Tongue (tissue), 2 donors: Measurements from ENCODE around the gene L1CAM. TPM values are rescaled to one million over a fixed set of nuclear protein-coding genes. Genes with fewer than 3 reads are reported as not detected.
A peak's percentile ranks its signal among the peaks of the same experiment; 100 is the strongest.

Experiments used
- DNase-seq: peaks from one replicate; pipeline ENCODE4 v3.0.0-alpha.2; 2015
- total RNA-seq: library from RNA; depleted of rRNA; stranded (reverse); fragments of >200 nt; gene quantifications from one replicate; pipeline ENCODE4 v1.2.3, GENCODE V29; 2014

Gene L1CAM
- 17.5 TPM for total RNA-seq

- no peak for DNase-seq
Observed at GRCh38 chrX:153885968-153886903, at the start of gene L1CAM. TSS of gene L1CAM (minus strand) at chrX:153886173. CDS start at chrX:153875836, 10,337 bp downstream.

GRCh38 chrX:153935326-153935851, 49.4 kb upstream of the L1CAM start:
- no peak for DNase-seq

DNA sequence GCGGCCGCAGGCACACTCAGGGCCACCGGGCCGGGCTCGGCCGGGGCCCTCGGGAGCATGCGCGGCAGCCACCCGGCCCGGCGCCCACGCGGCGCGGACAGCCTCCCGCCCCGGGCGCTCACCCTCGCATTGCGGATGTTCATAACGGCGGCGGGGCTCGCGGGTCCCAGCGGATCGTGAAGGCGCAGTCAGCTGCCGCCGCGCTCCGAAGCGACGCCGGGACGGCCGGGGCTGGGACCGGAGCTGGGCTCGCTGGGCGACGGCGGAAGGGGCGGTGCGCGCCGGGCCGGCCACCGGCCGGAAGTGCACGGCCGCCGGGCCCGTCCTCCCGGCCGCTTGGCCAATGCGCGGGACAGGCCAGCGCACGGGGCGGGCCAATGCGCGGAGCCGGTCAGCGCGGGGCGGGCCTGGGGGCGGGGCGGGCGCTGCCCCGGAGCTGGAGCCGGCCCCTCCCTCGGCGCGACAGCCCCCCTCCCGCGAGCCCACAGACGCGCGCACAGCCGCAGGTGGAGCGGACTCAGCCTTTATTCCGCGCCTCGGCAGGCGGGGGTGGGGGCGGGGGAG, 48.9 kb upstream of the L1CAM start, which contains the start of gene NAA10:
NAA10 (minus strand) TSS at position 276 of the 564 bp plus-strand sequence; CDS start at position 143, 133 bp downstream.
- peak; percentile 85 for DNase-seq

GRCh38 chrX:153934148-153934761, 48.3 kb upstream of the L1CAM start:
- DNase-seq, result no peak

DNA sequence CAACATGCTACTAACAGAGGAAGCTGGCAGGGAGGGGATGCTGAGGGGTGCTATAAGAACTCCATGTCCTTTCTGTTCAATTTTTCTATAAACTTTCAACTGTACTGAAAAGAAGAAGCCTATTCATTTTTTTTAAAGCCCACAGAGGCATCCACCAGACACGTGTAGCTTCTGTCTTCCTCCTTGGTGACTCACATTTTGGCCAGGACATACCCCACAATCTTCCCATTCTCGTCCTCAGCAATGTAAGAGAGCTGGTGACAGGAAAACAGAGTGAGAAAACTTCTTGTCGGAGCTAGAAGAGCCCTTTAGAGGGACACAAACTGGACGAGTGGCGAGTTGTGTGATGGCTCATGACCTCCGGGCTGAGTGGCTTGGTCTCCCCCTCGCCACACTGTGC, 47.8 kb upstream of the L1CAM start:
- DNase-seq, result no peak

GRCh38 chrX:153932220-153932915, 46.4 kb upstream of the L1CAM start:
- DNase-seq, result no peak

- no peak for DNase-seq
Observed at GRCh38 chrX:153931748-153932147, 45.8 kb upstream of the L1CAM start.

- DNase-seq, result no peak
Observed at GRCh38 chrX:153931151-153931550, 45.2 kb upstream of the L1CAM start.

DNA sequence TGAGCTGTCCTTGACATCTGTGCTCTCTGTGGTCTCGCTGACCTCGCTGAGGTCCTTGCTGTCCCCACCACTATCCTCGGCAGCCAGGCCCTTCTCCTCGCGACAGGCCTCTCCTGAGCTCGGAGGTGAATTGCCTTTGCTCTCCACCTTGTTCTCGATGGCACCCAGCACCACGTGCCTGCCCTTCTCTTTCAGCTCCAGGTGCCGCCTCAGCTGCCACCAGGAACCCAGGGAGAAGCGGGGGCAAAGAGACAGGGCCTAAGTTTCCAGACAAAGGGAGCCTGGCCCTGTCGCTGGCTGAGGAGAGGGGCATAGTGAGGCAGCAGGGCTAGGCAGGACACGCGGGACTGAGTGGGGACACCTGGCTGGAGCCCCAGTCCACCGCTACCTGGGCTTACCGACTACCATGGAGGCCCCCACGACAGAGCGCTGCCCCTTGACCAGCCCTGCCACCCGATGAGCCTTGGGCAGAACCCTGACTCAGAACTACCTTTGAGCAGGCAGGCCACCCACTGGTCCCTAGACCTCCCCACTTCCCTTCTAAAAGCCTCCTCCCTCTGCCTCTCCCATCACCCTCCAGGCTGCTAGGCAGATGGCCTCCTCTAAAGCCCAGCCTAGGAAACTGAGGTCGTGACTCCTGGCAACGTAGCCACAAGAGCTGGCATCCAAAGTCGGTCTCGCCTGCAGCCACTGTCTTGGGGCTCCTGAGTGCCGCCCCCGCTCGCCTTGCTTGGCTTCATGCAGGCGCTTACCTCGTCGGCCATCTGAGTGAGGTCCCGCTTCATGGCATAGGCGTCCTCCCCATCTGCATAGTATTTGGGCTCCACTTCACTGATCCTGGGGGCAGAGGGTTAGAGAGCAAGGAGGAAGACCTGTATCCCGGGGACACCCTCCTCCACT, 44.3 kb upstream of the L1CAM start:
- no peak for DNase-seq

GRCh38 chrX:153929576-153929975, 43.6 kb upstream of the L1CAM start:
- DNase-seq, result no peak

DNA sequence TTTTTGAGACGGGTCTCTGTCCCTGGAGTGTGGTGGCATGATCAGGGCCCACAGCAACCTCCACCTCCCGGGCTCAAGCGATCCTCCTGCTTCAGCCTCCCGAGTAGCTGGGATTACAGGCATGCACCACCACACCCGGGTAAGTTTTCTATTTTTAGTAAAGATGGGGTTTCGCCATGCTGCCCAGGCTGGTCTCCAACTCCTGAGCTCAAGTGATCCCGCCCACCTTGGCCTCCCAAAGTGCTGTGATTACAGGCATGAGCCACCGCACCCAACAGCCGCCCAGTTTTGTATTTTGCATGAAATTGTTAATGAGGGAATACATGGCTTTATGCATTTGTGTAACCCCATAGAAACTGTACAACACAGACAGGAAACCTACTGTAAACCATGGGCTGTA, 42.9 kb upstream of the L1CAM start:
- no peak for DNase-seq

DNA sequence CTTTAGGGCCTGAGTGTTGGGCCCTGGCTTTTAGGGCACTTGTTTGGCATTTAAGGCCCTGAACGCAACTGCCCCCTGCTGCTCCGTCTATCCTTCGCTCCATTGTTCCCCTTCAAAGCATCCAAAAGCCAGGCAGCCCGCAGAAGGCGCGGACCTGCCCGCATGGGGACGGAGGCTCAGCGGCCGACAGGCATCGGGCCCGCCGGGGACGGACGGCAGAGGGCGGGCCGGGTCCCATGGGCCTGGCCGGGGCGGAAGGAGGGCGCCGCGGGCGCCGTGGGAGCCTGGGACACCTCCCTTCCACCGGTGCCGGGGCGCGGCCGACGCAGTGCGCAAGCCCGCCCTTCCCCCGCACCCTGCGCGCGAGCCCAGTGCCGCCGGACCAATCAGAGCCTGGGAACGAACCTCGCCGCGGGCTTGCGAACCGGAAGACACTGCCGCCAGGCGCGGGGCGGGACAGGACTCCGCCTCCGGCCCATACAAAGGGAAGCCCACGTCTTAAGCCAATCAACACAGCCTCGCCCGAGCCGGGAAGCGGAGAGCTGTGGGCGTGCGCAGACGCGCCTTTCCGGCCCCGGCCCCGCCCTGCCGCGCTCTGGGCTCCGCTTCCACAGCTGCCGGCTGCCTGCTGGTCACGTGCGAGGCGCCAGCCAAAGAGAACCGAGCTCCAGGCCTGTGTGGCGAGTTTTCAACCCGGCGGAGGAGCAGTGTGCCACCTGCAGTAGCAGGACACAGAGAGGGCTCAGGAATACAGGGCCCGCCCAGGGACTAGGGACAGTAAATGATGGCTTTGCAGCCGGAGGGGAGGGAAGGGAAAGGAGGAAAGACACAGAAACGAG, 42.2 kb upstream of the L1CAM start:
- peak; percentile 98 for DNase-seq

- no peak for DNase-seq
Observed at GRCh38 chrX:153927672-153927921, 41.6 kb upstream of the L1CAM start.

DNA sequence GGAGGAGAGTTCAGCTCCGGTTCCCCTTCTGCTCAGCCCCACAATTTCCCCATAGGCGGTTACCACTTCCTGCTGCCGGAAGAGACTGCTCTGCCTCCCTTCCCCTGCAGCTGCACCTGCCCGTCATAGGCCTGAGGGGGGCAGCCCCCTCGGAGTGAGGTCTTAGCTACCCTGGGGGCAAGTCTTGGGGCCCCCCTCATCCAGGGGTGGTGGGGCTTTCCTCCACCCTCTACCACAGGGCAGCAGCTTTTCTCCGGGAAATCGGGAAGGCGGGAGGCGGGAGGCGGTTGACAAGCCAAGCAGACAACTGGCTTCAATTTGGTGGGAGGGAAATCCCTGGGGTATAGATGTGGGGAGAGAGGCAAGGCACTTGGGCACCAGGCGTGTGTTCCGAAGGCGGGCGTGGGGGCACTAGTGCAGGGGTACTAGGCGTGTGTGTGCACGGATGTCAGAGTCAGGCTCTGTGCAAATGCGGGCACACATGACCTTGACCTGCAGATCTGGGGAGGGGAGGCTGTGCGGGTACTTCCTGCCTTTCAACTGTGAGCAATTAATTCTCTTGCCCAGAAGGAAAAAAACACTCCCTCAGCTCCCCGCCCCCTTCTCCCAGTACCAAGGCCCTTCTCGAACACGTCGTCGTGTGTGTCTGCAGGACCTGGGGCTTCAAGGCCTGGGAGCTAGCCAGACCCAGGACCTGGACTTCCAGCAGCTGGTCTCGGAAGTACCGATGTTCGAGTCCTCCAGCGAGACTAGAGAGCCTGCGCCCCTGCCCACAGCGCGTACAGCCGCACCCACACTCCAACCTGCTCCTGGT, 41.1 kb upstream of the L1CAM start:
- peak; percentile 80 for DNase-seq

GRCh38 chrX:153926552-153926857, 40.5 kb upstream of the L1CAM start:
- DNase-seq, result no peak

GRCh38 chrX:153925739-153926551, 40.0 kb upstream of the L1CAM start, which contains the start of gene ARHGAP4:
TSS of gene ARHGAP4 (minus strand) at chrX:153926264. CDS start at chrX:153926202, 62 bp downstream.
- no peak for DNase-seq

GRCh38 chrX:153925387-153925738, 39.4 kb upstream of the L1CAM start:
- no peak for DNase-seq

DNA sequence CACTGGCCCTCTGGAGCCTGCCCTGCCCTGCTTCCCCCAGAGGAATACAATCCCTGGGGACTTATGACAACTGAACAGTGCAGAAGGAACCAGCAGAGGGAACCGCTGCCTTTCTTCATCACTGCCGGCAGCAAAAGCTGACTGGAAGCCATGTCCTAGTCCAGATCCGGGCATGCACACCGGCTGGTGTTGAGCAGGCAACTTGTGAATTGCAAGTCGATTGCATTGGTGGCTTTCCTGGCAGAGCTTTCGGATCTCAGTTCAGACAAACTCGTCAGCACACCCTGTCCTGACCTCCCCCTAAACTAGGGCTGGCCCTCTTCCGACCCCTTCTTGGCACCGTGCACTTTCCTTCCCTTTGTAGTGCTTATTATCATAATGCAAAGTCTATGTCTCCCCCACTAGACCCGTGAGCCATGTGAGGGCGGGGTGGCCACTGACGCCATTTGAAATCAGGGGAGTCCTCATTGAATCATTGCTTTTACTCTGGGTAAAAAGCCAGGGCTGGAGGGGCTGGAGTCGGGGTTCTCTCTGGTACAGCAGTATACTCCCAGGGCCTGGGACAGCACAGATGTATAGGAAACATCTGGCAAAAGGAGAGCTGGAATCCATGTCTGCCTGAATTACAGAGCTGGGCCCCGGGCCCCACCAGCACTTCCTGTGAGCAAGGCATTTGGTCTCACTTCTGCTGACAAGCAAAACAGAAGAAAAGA, 38.3 kb upstream of the L1CAM start:
- no peak for DNase-seq
